HCEC 1CT (cell line): ENCODE data around the gene TBC1D9.

Source experiments
- DNase-seq: peaks from one replicate; pipeline ENCODE4 v3.0.0-alpha.2; 2017

TBC1D9 gene

GRCh38 chr4:140719686-140720085, 36.5 kb downstream of the TBC1D9 start:
- DNase-seq, result no peak

GRCh38 chr4:140719022-140719421, 37.2 kb downstream of the TBC1D9 start:
- DNase-seq, result peak; percentile 61

GRCh38 chr4:140718241-140718952, 37.8 kb downstream of the TBC1D9 start:
- peak; percentile 15 for DNase-seq

- DNase-seq, result no peak
Observed at GRCh38 chr4:140717313-140717712, 38.9 kb downstream of the TBC1D9 start.

GRCh38 chr4:140715119-140715518, 41.1 kb downstream of the TBC1D9 start:
- no peak for DNase-seq

- DNase-seq, result no peak
Observed at GRCh38 chr4:140711910-140712309, 44.3 kb downstream of the TBC1D9 start.

GRCh38 chr4:140710908-140711622, 45.1 kb downstream of the TBC1D9 start:
- no peak for DNase-seq

- DNase-seq, result no peak
Observed at GRCh38 chr4:140707325-140707724, 48.9 kb downstream of the TBC1D9 start.

- no peak for DNase-seq
Observed at GRCh38 chr4:140706665-140707064, 49.5 kb downstream of the TBC1D9 start.

- DNase-seq, result no peak
Observed at GRCh38 chr4:140706276-140706625, 49.9 kb downstream of the TBC1D9 start.

GRCh38 chr4:140705625-140706275, 50.4 kb downstream of the TBC1D9 start:
- no peak for DNase-seq

GRCh38 chr4:140704964-140705363, 51.2 kb downstream of the TBC1D9 start:
- DNase-seq, result no peak

GRCh38 chr4:140704392-140704960, 51.7 kb downstream of the TBC1D9 start:
- DNase-seq, result no peak

GRCh38 chr4:140703463-140703862, 52.7 kb downstream of the TBC1D9 start:
- DNase-seq, result no peak

- DNase-seq, result no peak
Observed at GRCh38 chr4:140702096-140702757, 54.0 kb downstream of the TBC1D9 start.

- DNase-seq, result no peak
Observed at GRCh38 chr4:140701071-140701470, 55.1 kb downstream of the TBC1D9 start.

- DNase-seq, result no peak
Observed at GRCh38 chr4:140697709-140698560, 58.2 kb downstream of the TBC1D9 start.

- no peak for DNase-seq
Observed at GRCh38 chr4:140695483-140695882, 60.7 kb downstream of the TBC1D9 start.

GRCh38 chr4:140693562-140693961, 62.6 kb downstream of the TBC1D9 start:
- no peak for DNase-seq

GRCh38 chr4:140691369-140691768, 64.8 kb downstream of the TBC1D9 start:
- no peak for DNase-seq

GRCh38 chr4:140690093-140690492, 66.1 kb downstream of the TBC1D9 start:
- DNase-seq, result no peak

GRCh38 chr4:140689623-140690022, 66.6 kb downstream of the TBC1D9 start:
- DNase-seq, result no peak
